Naive thymus-derived CD8-positive, alpha-beta T cell (primary cell): Measurements from ENCODE around the gene RPL18A. TPM values are rescaled to one million over a fixed set of nuclear protein-coding genes. Genes with fewer than 3 reads are reported as not detected.

ENCODE experiments used
- ATAC-seq, 2 donors: fragments of 150-1000 bp; cut with Tn5 transposase in 1 of 2; sonication (Bioruptor Pico), chemical (Tn5 transposase) in 1 of 2; 1 replicate in 1 of 2; 2 replicates in 1 of 2; pipeline ENCODE4 v1.10.0; 2021; ENCODE audit warnings: mild to moderate bottlenecking in 2 of 2, moderate library complexity in 2 of 2
- POLR2A ChIA-PET: fragments of 350-600 bp; sonication (Branson Sonifier 250); formaldehyde crosslinking; loops from one replicate; lab custom pipeline; 2021; ENCODE audit warnings: antibody characterized with exemption; lab: Charles Lee
- DNase-seq, 10 donors: peaks; one replicate each; pipeline versions ENCODE4 v3.0.0 to v3.0.0-alpha.2; 2020 to 2022
- H3K27ac Mint-ChIP-seq, 10 donors: one replicate each; pipeline ENCODE4 v1.8.0; 2020 to 2022; ENCODE audit warnings: mild to moderate bottlenecking in 10 of 10, mixed read lengths in 10 of 10, moderate library complexity in 4 of 10, inconsistent platforms in 1 of 10
- H3K27me3 Mint-ChIP-seq, 5 donors: one replicate each; pipeline ENCODE4 v1.8.0; 2021 to 2022; ENCODE audit warnings: mixed read lengths in 5 of 5
- H3K36me3 Mint-ChIP-seq, 3 donors: one replicate each; pipeline ENCODE4 v1.8.0; 2020 to 2022; ENCODE audit warnings: mixed read lengths in 3 of 3, mild to moderate bottlenecking in 2 of 3, inconsistent platforms in 1 of 3
- H3K4me1 Mint-ChIP-seq, 4 donors: one replicate each; pipeline ENCODE4 v1.8.0; 2021 to 2022; ENCODE audit warnings: mixed read lengths in 4 of 4
- H3K4me3 Mint-ChIP-seq, 10 donors: one replicate each; pipeline ENCODE4 v1.8.0; 2020 to 2022; ENCODE audit warnings: mild to moderate bottlenecking in 10 of 10, mixed read lengths in 10 of 10, moderate library complexity in 6 of 10, inconsistent platforms in 1 of 10
- H3K9me3 Mint-ChIP-seq, 9 donors: one replicate each; pipeline ENCODE4 v1.8.0; 2020 to 2022; ENCODE audit warnings: mixed read lengths in 9 of 9, mild to moderate bottlenecking in 3 of 9, inconsistent platforms in 1 of 9, moderate library complexity in 1 of 9
- polyA plus RNA-seq, 3 donors: library from polyadenylated mRNA; unstranded; fragments of 300-500 nt; fragmentation: Illumina TruSeq; gene quantifications; one replicate each; pipeline ENCODE4 v1.2.3, GENCODE V29; 2021
- total RNA-seq, 8 experiments: library from RNA in 2 of 8; stranded (reverse) in 2 of 8; gene quantifications; one replicate each; pipeline ENCODE4 v1.2.3 and lab custom pipeline; 2021 to 2026

Gene RPL18A
- total and polyA plus RNA-seq, 5 experiments from 2014 or later = 2,924 to 4,859 (median 3,790) TPM

GRCh38 chr19:17861542-17862402, 2.1 kb downstream of the RPL18A start:
- Mint-ChIP-seq H3K27ac (peak overlapping the region; percentile 75 to 100 (median 96)), H3K9me3 (no peaks in the 10 kb centered on the region), H3K4me1 (peaks cover 21 to 35% (median 32%) of the 10 kb centered on the region in 4 donors), H3K4me3 (peak overlapping the region; percentile 91 to 100 (median 99)), H3K36me3 (peaks cover 5 to 45% (median 6%) of the 10 kb centered on the region in 3 donors), H3K27me3 (no peaks in the 10 kb centered on the region)
- POLR2A ChIA-PET = interaction anchor here (0.5 to 7.7 kb wide), 6 partner anchors 10 to 452 kb away, joined by 3 to 292 read pairs (median 14); partner anchors contain the start of genes ARRDC2, CCDC124, JAK3 and SLC5A5
- no peak for ATAC-seq
- no peak for DNase-seq

- H3K27me3 Mint-ChIP-seq = no peaks in the 10 kb centered on the region
- H3K4me1 Mint-ChIP-seq = peaks cover 21 to 35% (median 32%) of the 10 kb centered on the region in 4 donors
- H3K9me3 Mint-ChIP-seq = no peaks in the 10 kb centered on the region
- DNase-seq (no peak), ATAC-seq (no peak)
- H3K36me3 Mint-ChIP-seq = peaks cover 5 to 45% (median 6%) of the 10 kb centered on the region in 3 donors
- H3K4me3 Mint-ChIP-seq = peak overlapping the region in 7 of 10 donors; percentile 24 to 96 (median 69)
- peak overlapping the region in 6 of 10 donors; percentile 57 to 81 (median 72) for H3K27ac Mint-ChIP-seq
- POLR2A ChIA-PET = interaction anchor here (1.1 to 4.0 kb wide), 3 partner anchors 9 to 137 kb away, joined by 3 to 12 read pairs (median 8); partner anchors contain the start of genes CCDC124 and SLC5A5
Measured at GRCh38 chr19:17862711-17863519, 3.2 kb downstream of the RPL18A start.

GRCh38 chr19:17863520-17864182, 3.9 kb downstream of the RPL18A start:
- no peaks in the 10 kb centered on the region for H3K27me3 Mint-ChIP-seq
- no peaks in the 10 kb centered on the region for H3K9me3 Mint-ChIP-seq
- no peak for DNase-seq
- peaks cover 5 to 45% (median 6%) of the 10 kb centered on the region in 3 donors for H3K36me3 Mint-ChIP-seq
- POLR2A ChIA-PET = interaction anchor here (1.1 to 4.0 kb wide), 3 partner anchors 8 to 137 kb away, joined by 3 to 12 read pairs (median 8); partner anchors contain the start of genes CCDC124 and SLC5A5
- H3K27ac Mint-ChIP-seq = peak overlapping the region in 6 of 10 donors; percentile 15 to 70 (median 50)
- H3K4me1 Mint-ChIP-seq = peaks cover 21 to 35% (median 32%) of the 10 kb centered on the region in 4 donors
- ATAC-seq = no peak
- peak overlapping the region in 4 of 10 donors; percentile 2 to 75 (median 20) for H3K4me3 Mint-ChIP-seq

- no peaks in the 10 kb centered on the region for H3K9me3 Mint-ChIP-seq
- H3K4me1 Mint-ChIP-seq = peaks cover 13 to 20% (median 18%) of the 10 kb centered on the region in 4 donors
- H3K27ac Mint-ChIP-seq = peak overlapping the region in 8 of 10 donors; percentile 33 to 76 (median 52)
- H3K36me3 Mint-ChIP-seq = peaks cover 0 to 41% (median 6%) of the 10 kb centered on the region in 3 donors
- ATAC-seq (no peak), DNase-seq (no peak)
- peak overlapping the region in 3 of 10 donors; percentile 2 to 29 (median 16) for H3K4me3 Mint-ChIP-seq
- POLR2A ChIA-PET = interaction anchor here (0.6 to 4.0 kb wide), 2 partner anchors 67 to 335 kb away, joined by 3 to 12 read pairs; partner anchors contain the start of gene CCDC124
- no peaks in the 10 kb centered on the region for H3K27me3 Mint-ChIP-seq
Measured at GRCh38 chr19:17865364-17866311, 5.9 kb downstream of the RPL18A start.

GRCh38 chr19:17866312-17866963, 6.7 kb downstream of the RPL18A start:
- Mint-ChIP-seq H3K9me3 (no peaks in the 10 kb centered on the region), H3K27ac (peak overlapping the region in 2 of 10 donors; percentile 76 to 83), H3K36me3 (peaks cover 0 to 35% (median 2%) of the 10 kb centered on the region in 3 donors), H3K27me3 (peaks cover 0 to 2% (median 0%) of the 10 kb centered on the region in 5 donors), H3K4me1 (peaks cover 11 to 18% (median 13%) of the 10 kb centered on the region in 4 donors), H3K4me3 (no peak overlapping the region)
- ATAC-seq (no peak), DNase-seq (no peak)
- POLR2A ChIA-PET = interaction anchor here (0.6 to 4.0 kb wide), 2 partner anchors 66 to 336 kb away, joined by 3 to 12 read pairs; partner anchors contain the start of gene CCDC124

GRCh38 chr19:17866964-17867486, 7.3 kb downstream of the RPL18A start:
- Mint-ChIP-seq H3K9me3 (no peaks in the 10 kb centered on the region), H3K4me1 (peaks cover 10 to 18% (median 12%) of the 10 kb centered on the region in 4 donors), H3K4me3 (no peak overlapping the region), H3K27ac (peak overlapping the region in 2 of 10 donors; percentile 8 to 83), H3K27me3 (peaks cover 0 to 2% (median 0%) of the 10 kb centered on the region in 5 donors), H3K36me3 (peaks cover 0 to 29% (median 1%) of the 10 kb centered on the region in 3 donors)
- POLR2A ChIA-PET = no interaction called here
- ATAC-seq (no peak), DNase-seq (no peak)

- Mint-ChIP-seq H3K4me3 (no peak overlapping the region), H3K36me3 (peaks cover 0 to 14% (median 0%) of the 10 kb centered on the region in 3 donors), H3K27ac (peak overlapping the region in 6 of 10 donors; percentile 2 to 86 (median 60)), H3K9me3 (no peaks in the 10 kb centered on the region), H3K27me3 (peaks cover 0 to 2% (median 0%) of the 10 kb centered on the region in 5 donors), H3K4me1 (peaks cover 9 to 27% (median 13%) of the 10 kb centered on the region in 4 donors)
- DNase-seq = no peak
- no peak for ATAC-seq
- POLR2A ChIA-PET = no interaction called here
Measured at GRCh38 chr19:17868669-17869068, 9.0 kb downstream of the RPL18A start.

GRCh38 chr19:17869114-17869608, 9.5 kb downstream of the RPL18A start:
- DNase-seq (no peak), ATAC-seq (no peak)
- POLR2A ChIA-PET = interaction anchor here (0.6 to 4.5 kb wide), 2 partner anchors 9 to 175 kb away, joined by 4 to 48 read pairs; partner anchors contain the start of gene RPL18A
- Mint-ChIP-seq H3K27ac (peak overlapping the region in 4 of 10 donors; percentile 2 to 81 (median 60)), H3K27me3 (peaks cover 0 to 2% (median 0%) of the 10 kb centered on the region in 5 donors), H3K36me3 (peaks cover 0 to 9% (median 0%) of the 10 kb centered on the region in 3 donors), H3K4me3 (no peak overlapping the region), H3K9me3 (no peaks in the 10 kb centered on the region), H3K4me1 (peaks cover 8 to 27% (median 13%) of the 10 kb centered on the region in 4 donors)

GRCh38 chr19:17871032-17871877, 11.5 kb downstream of the RPL18A start:
- Mint-ChIP-seq H3K9me3 (no peaks in the 10 kb centered on the region), H3K4me3 (peak overlapping the region; percentile 78 to 88 (median 84)), H3K27ac (peak overlapping the region in 5 of 10 donors; percentile 4 to 57 (median 41)), H3K36me3 (no peaks in the 10 kb centered on the region), H3K27me3 (peaks cover 0 to 2% (median 0%) of the 10 kb centered on the region in 5 donors), H3K4me1 (peaks cover 3 to 30% (median 17%) of the 10 kb centered on the region in 4 donors)
- ATAC-seq (no peak), DNase-seq (no peak)
- POLR2A ChIA-PET = interaction anchor here (0.9 to 4.5 kb wide), 5 partner anchors 8 to 67 kb away, joined by 3 to 48 read pairs (median 8); partner anchors contain the start of genes CCDC124 and RPL18A
